ENCODE results near the gene CDCP2. TPM values are rescaled to one million over a fixed set of nuclear protein-coding genes. Genes with fewer than 3 reads are reported as not detected.

CDCP2 gene
- total RNA-seq, 1 experiment from 2014 or later, result not detected

DNA sequence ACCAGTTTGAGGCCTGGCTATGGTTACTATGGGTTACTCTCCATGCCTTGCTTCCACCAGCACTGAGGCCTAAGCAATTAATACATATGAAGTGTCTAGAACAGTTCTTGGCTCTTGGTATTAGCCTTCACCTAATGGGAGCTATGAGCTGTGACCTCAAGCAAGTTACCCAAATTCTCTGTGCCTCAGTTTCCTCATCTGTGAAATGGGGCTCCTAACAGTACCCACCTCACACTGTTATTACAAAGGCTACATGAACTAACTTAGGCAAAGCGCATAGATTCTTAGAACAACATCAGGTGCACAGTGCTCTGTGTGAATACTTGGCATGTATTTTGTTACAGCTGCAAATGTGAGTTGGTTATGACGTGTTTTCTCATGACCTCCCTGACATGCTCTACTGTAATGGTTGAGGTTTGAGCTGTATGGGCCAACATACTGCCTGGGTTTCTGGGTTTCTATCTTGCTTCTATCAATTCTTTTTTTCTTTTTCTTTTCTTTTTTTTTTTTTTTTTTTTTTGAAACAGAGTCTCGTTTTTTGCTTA is 26.5 kb downstream of the CDCP2 start:
- in situ Hi-C loops (cut with HindIII; ENCODE audit: low pct_unique_long_range_greater_than_20kb, low sequenced_read_pairs) (no loop called here), intact Hi-C loops (cut with micrococcal nuclease; ENCODE audit: unreplicated experiment) (no loop called here)
- CTCF ChIA-PET, result interaction anchor here (0.7 kb wide), 1 partner anchor 165 kb away, joined by 9 read pairs; no protein-coding TSS in a partner anchor

DNA sequence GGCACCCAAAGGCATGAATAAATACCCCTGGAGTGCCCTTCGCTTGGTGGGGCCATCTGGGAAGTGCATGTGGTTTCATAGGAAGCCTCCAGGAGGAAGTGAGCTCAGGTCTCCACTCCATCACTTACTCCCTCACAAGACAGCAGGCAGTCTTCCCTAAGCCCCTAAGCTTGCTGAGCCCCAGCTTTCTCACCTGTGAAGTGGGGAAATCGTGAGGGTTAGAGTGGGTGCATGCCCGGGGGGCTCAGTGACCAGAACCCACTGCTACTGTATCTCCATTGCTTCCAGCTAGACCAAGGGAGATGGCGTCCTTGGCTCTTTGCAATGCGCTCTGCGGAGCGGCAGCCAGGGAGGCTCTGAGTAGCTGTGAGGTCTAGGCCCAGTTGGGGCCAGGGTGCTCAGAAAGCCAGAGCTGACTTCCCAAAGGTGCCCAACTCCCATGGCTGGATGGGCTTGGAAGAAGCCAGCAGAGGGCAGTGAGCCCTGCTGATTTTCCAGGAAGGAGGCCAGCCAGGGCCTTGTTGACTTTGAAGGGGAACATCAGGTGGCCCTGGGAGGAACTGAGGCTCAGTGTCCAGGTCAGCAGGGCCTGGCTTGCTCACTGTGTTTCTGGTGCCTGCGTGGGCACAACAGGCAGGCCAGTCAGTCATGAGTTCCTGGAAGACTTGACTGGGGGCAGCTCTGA is 27.3 kb downstream of the CDCP2 start:
- no peaks in the 10 kb centered on the region for H3K36me3 ChIP-seq (ENCODE audit: control insufficient read depth, insufficient read depth, low read length)
- BruUV-seq (replicated peaks), result no TSS peak
- H3K27me3 ChIP-seq (ENCODE audit: control insufficient read depth, insufficient read depth, low read length), result no peaks in the 10 kb centered on the region
- H3K27ac ChIP-seq (ENCODE audit: low read length), result no peak overlapping the region
- ChIA-PET CTCF (interaction anchor here (1.2 kb wide), 1 partner anchor 374 kb away, joined by 3 read pairs; no protein-coding TSS in a partner anchor), POLR2A (no interaction called here)
- peaks cover 5% of the 10 kb centered on the region for H3K4me1 ChIP-seq (ENCODE audit: control insufficient read depth, insufficient read depth, low read length)
- in situ Hi-C loops (cut with HindIII; ENCODE audit: low pct_unique_long_range_greater_than_20kb, low sequenced_read_pairs), result no loop called here
- intact Hi-C loops (cut with micrococcal nuclease; ENCODE audit: unreplicated experiment), result loop anchor here (2.0 kb wide), 1 partner anchor 363 kb away; no protein-coding TSS in a partner anchor
- ATAC-seq (peak; percentile 37; the same call in 1 of the 2 replicates), DNase-seq (ENCODE audit: low read depth, low spot score) (no peak)
- H3K9me3 ChIP-seq (ENCODE audit: control insufficient read depth, insufficient read depth, low read depth, low read length), result no peaks in the 10 kb centered on the region
- no peak overlapping the region for H3K4me3 ChIP-seq (ENCODE audit: low read depth in 2 of 2, low read length in 2 of 2)
- TF ChIP-seq POLR2AphosphoS5 (IDR thresholded peaks at IDR 0.05; ENCODE audit: low read depth, low read length), result no peak
- TF ChIP-seq SIN3A (IDR thresholded peaks at IDR 0.05; ENCODE audit: borderline replicate concordance, insufficient read depth, low read depth, low read length), result no peak
- TF ChIP-seq CTCF (IDR thresholded peaks at IDR 0.05), result no peak; the same call in 1 of the 2 replicates
- no peak for TF ChIP-seq TCF7L2 (IDR thresholded peaks at IDR 0.05; ENCODE audit: low read depth, low read length)

More for the DNA sequence above, 26.5 kb downstream of the CDCP2 start:
- Histone ChIP-seq H3K9me3 (ENCODE audit: control insufficient read depth, insufficient read depth, low read depth, low read length) (no peaks in the 10 kb centered on the region), H3K27me3 (ENCODE audit: control insufficient read depth, insufficient read depth, low read length) (no peaks in the 10 kb centered on the region), H3K36me3 (ENCODE audit: control insufficient read depth, insufficient read depth, low read length) (no peaks in the 10 kb centered on the region), H3K27ac (ENCODE audit: low read length) (no peak overlapping the region), H3K4me3 (ENCODE audit: low read depth in 2 of 2, low read length in 2 of 2) (no peak overlapping the region), H3K4me1 (ENCODE audit: control insufficient read depth, insufficient read depth, low read length) (peaks cover 2% of the 10 kb centered on the region)
- POLR2A ChIA-PET, result no interaction called here
- no TSS peak for BruUV-seq (replicated peaks)
- ATAC-seq, result no peak
- no peak for DNase-seq (ENCODE audit: low read depth, low spot score)
- TF ChIP-seq REST (IDR thresholded peaks at IDR 0.05; ENCODE audit: insufficient read depth in 1 of 2, low read depth in 2 of 2, low read length in 1 of 2), result no peak
- no peak for TF ChIP-seq TCF7L2 (IDR thresholded peaks at IDR 0.05; ENCODE audit: low read depth, low read length)
- TF ChIP-seq CTCF (IDR thresholded peaks at IDR 0.05), result no peak
- no peak for TF ChIP-seq SIN3A (IDR thresholded peaks at IDR 0.05; ENCODE audit: borderline replicate concordance, insufficient read depth, low read depth, low read length)
- TF ChIP-seq POLR2AphosphoS5 (IDR thresholded peaks at IDR 0.05; ENCODE audit: low read depth, low read length), result no peak
